ENCODE data around the gene CFAP45.

CFAP45 gene

GRCh38 chr1:159839116-159839849 lies 60.7 kb downstream of the CFAP45 start:
- TF ChIP-seq ZNF274 (IDR thresholded peaks at IDR 0.05; ENCODE audit: low read depth, low read length), result no peak
- no peak overlapping the region for H3K4me3 ChIP-seq (ENCODE audit: low read length)

- no peak overlapping the region for H3K4me3 ChIP-seq (ENCODE audit: low read length)
- TF ChIP-seq ZNF274 (IDR thresholded peaks at IDR 0.05; ENCODE audit: low read depth, low read length), result no peak
Measured at GRCh38 chr1:159838715-159839114, 61.2 kb downstream of the CFAP45 start.

GRCh38 chr1:159835862-159836525 lies 64.0 kb downstream of the CFAP45 start:
- TF ChIP-seq ZNF274 (IDR thresholded peaks at IDR 0.05; ENCODE audit: low read depth, low read length), result no peak
- H3K4me3 ChIP-seq (ENCODE audit: low read length), result no peak overlapping the region

GRCh38 chr1:159835356-159835755 lies 64.6 kb downstream of the CFAP45 start:
- no peak for TF ChIP-seq ZNF274 (IDR thresholded peaks at IDR 0.05; ENCODE audit: low read depth, low read length)
- H3K4me3 ChIP-seq (ENCODE audit: low read length), result no peak overlapping the region

GRCh38 chr1:159832309-159832708 lies 67.7 kb downstream of the CFAP45 start:
- H3K4me3 ChIP-seq (ENCODE audit: low read length), result no peak overlapping the region
- no peak for TF ChIP-seq ZNF274 (IDR thresholded peaks at IDR 0.05; ENCODE audit: low read depth, low read length)

GRCh38 chr1:159831412-159832141 lies 68.4 kb downstream of the CFAP45 start:
- no peak overlapping the region for H3K4me3 ChIP-seq (ENCODE audit: low read length)
- TF ChIP-seq ZNF274 (IDR thresholded peaks at IDR 0.05; ENCODE audit: low read depth, low read length), result no peak

- no peak overlapping the region for H3K4me3 ChIP-seq (ENCODE audit: low read length)
- TF ChIP-seq ZNF274 (IDR thresholded peaks at IDR 0.05; ENCODE audit: low read depth, low read length), result no peak
Measured at GRCh38 chr1:159830722-159831121, 69.2 kb downstream of the CFAP45 start.

- TF ChIP-seq ZNF274 (IDR thresholded peaks at IDR 0.05; ENCODE audit: low read depth, low read length), result no peak
- H3K4me3 ChIP-seq (ENCODE audit: low read length), result no peak overlapping the region
Measured at GRCh38 chr1:159829822-159830465, 70.0 kb downstream of the CFAP45 start.

- H3K4me3 ChIP-seq (ENCODE audit: low read length), result no peak overlapping the region
- no peak for TF ChIP-seq ZNF274 (IDR thresholded peaks at IDR 0.05; ENCODE audit: low read depth, low read length)
Measured at GRCh38 chr1:159829273-159829634, 70.7 kb downstream of the CFAP45 start.

- no peak for TF ChIP-seq ZNF274 (IDR thresholded peaks at IDR 0.05; ENCODE audit: low read depth, low read length)
- H3K4me3 ChIP-seq (ENCODE audit: low read length), result no peak overlapping the region
Measured at GRCh38 chr1:159828581-159829272, 71.2 kb downstream of the CFAP45 start.

- no peak for TF ChIP-seq ZNF274 (IDR thresholded peaks at IDR 0.05; ENCODE audit: low read depth, low read length)
- H3K4me3 ChIP-seq (ENCODE audit: low read length), result no peak overlapping the region
Measured at GRCh38 chr1:159828176-159828575, 71.8 kb downstream of the CFAP45 start.

GRCh38 chr1:159827549-159827948 lies 72.4 kb downstream of the CFAP45 start:
- H3K4me3 ChIP-seq (ENCODE audit: low read length), result no peak overlapping the region
- no peak for TF ChIP-seq ZNF274 (IDR thresholded peaks at IDR 0.05; ENCODE audit: low read depth, low read length)

- H3K4me3 ChIP-seq (ENCODE audit: low read length), result no peak overlapping the region
Measured at GRCh38 chr1:159827102-159827490, 72.9 kb downstream of the CFAP45 start.

More at GRCh38 chr1:159827102-159827490, 72.9 kb downstream of the CFAP45 start:
- no peak for TF ChIP-seq ZNF274 (IDR thresholded peaks at IDR 0.05; ENCODE audit: low read depth, low read length)

Data from GM08714 (cell line).